Medulla oblongata (tissue), 1 donor: ENCODE results near the gene PRCD.

Experiments used
- DNase-seq: peaks from one replicate; pipeline ENCODE4 v3.0.0-alpha.2; 2015; ENCODE audit errors: extremely low spot score

PRCD gene, protein sequence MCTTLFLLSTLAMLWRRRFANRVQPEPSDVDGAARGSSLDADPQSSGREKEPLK

DNA sequence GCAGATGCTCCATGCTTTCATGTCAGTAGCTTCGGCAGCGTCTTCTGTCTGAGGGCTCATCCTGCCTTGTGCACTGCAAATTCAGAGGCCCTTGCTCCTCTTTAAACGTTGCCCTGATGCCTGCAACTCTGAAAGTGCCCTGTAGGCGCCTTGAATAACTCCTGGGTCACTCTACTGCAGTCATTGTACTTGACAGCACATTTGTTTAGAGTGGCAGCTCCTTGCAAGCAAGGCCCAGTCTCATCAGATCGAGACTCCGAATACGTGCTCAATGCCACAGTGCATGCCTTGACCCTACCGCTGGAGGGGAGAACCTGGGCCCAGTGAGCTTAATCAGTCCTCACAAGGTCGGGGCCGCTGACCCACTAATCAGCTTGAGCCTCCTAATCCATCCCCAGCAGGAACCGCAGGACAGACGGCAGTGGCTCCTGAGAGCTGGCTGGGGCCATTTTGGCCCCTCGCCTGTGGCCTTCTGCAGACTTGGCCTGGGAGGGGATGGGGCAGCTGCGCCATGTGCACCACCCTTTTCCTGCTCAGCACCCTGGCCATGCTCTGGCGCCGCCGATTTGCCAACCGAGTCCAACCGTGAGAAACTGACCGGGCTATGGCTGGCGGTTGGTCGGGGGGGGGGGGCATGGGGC is at the start of gene PRCD:
Gene PRCD (plus strand): TSS at position 414 of the 641 bp plus-strand sequence. CDS start 98 bp downstream, at position 512.
- DNase-seq, result no peak

DNA sequence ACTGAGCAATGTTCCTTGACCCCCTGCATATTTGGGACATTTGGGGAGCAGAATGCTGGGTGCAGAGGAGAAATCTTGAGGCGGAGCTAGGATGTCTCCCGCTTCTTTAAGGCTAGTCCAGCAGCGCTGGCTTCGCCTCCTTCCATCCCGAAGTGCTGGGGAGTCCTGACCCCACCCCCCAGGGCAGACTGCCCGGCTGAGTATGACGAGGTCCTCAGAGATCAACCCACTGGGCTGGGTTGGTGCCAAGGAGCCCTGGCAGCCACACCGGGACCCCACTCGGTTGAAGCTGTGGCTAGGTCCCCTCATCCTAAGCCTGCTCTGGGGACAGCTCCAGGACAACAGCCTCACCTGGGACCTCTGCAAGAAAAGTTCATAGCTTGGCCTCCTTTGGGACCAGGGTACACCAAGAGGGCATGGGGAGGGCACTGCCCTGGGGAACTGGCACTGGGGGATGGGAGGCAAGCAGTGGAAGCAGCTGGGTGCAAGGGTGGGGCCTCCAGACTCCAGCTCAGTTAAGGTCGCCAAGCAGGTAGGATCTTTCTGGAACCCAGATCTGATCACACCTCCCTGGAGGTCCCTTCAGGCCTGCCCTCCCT is 49.6 kb upstream of the PRCD start:
- no peak for DNase-seq

DNA sequence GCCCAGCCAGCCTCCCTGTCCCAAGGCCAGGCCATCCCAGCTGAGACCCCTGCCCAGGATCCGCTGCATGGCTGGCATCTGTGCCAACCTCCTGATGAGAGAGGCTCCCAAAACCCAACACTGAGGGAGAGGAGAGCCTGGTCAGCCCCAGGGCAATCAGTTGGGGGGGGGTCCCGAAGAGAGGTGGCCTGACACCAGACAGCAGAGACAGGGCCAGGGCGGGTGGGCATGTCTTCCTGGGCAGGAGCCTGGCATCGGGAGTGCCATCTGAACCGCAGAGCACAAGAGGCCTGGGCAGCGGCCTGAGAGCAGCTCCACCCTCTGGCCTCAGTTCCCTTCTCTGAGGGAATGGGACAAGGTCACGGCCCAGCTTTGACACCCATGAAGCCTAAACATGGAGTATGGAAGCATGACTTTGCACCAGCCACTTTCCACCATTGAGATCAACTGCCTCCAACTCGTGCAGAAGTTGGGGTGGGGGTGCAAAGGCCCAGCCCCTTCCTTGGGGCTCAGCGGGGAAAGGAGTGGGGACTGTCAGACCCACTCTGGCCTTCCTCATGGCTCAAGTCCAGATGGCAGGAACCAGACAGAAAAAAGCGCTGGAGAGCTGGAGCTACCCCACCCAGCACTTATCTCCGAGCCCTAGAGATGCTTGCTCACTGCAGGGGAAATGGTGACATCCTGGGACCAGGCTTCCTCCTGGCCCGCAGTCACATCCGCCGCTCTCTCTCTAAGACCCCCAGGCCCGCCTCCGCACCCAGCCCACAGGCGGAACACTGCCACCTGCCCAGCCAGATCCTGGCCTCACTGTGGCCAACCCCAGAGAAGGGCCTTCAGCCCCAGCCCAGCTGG is 48.3 kb upstream of the PRCD start:
- DNase-seq, result no peak

GRCh38 chr17:76492123-76492988 is 47.5 kb upstream of the PRCD start:
- DNase-seq, result no peak

DNA sequence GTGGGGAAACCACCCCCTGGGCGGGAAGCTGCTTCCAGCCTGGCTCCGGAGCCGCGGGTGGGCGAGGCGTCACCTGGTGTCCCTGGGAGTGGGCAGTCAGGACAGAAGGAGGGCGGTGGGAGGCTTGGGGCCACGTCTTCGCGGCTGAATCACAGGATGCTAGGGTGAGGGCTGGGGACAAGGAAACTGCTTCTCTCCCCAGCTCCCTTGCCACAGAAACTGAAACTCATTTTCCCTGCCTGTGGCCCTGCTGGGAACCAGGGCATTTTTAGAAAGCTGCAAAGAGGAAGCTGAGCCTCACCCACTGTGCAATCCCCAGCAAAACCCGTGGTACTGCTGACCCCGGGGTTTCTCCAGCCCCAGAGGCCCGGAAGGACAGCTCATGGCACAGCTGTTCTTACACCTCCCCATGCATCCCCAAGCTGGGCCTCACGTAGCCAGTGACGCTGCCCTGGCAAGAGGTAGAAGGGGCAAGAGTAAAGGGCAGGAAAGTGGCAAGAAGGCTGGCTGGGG is 46.8 kb upstream of the PRCD start:
- DNase-seq, result peak; percentile 86

- no peak for DNase-seq
These were observed 46.2 kb upstream of the PRCD start for GRCh38 chr17:76493505-76494167.

DNA sequence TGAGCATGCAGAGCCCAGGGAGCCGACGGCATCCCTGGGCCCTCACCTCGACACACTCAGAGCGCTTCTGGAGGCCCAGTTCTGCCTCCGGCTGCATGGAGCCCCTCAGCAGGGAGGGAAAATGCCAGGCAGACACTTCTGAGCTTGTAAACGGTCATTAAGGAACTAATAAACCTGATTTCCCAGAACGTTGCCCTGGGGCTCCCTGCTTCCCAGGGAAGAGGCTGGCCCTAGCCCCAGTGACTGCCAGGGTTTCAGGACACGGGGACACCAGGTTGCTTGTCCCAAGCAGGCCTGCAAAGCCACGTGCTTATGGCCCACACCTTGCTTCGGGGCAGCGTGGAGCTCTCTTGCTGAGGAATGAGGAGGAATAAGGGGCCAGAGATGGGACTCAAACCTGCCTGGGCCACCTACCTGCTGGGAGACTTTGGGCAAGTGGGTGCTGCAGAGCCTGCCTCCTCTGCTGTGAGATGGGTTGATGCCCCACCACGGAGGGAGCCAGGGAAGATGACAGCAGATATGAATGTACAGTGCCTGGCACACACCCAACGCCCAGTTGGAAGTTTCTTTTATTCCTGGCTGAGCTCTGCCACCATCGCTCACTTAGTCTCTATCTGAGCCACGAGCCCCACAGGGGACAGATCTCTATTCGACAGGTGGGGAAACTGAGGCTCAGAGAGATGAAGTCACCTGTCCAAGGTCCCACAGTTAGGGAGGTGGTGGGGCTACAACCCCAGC is 44.0 kb upstream of the PRCD start:
- DNase-seq, result no peak

DNA sequence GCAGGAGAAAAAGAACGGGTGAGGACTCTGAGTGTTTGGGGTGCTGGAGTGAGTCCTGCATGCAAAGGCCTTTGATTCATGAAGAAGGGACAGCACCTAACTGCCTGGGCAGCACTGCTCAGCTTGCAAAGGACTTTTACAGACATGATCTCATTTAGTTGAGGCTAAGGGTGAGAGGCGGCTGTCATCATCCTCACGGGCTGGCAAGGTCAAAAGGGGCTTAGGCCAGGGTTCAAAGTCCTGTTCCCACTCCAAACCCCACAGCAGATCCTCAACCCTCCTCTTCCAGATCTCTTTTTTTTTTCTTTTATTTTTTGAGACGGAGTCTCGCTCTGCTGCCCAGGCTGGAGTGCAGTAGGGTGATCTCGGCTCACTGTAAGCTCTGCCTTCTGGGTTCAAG is 43.4 kb upstream of the PRCD start:
- DNase-seq, result no peak

GRCh38 chr17:76497699-76497978 is 42.2 kb upstream of the PRCD start:
- DNase-seq, result no peak

- peak; percentile 73 for DNase-seq
These were observed 41.6 kb upstream of the PRCD start for GRCh38 chr17:76497979-76498875.

GRCh38 chr17:76498876-76499251 is 41.0 kb upstream of the PRCD start:
- DNase-seq, result no peak

GRCh38 chr17:76499267-76499667 is 40.6 kb upstream of the PRCD start:
- DNase-seq, result no peak

- no peak for DNase-seq
These were observed 39.6 kb upstream of the PRCD start for GRCh38 chr17:76500074-76500746.

DNA sequence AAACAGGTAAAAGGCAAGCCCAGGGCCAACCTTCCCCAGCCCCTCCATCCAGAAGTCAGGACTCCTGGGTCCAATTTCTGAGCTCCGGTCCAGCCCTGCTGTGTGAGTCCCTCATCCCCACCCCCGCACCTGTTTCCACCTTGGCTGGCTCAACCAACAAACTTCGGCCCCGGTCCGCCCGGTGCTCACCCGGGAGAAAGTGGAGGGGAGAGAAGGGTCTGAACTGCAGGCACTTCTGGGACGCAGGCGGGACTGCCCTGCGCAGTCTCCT is 39.2 kb upstream of the PRCD start:
- no peak for DNase-seq

DNA sequence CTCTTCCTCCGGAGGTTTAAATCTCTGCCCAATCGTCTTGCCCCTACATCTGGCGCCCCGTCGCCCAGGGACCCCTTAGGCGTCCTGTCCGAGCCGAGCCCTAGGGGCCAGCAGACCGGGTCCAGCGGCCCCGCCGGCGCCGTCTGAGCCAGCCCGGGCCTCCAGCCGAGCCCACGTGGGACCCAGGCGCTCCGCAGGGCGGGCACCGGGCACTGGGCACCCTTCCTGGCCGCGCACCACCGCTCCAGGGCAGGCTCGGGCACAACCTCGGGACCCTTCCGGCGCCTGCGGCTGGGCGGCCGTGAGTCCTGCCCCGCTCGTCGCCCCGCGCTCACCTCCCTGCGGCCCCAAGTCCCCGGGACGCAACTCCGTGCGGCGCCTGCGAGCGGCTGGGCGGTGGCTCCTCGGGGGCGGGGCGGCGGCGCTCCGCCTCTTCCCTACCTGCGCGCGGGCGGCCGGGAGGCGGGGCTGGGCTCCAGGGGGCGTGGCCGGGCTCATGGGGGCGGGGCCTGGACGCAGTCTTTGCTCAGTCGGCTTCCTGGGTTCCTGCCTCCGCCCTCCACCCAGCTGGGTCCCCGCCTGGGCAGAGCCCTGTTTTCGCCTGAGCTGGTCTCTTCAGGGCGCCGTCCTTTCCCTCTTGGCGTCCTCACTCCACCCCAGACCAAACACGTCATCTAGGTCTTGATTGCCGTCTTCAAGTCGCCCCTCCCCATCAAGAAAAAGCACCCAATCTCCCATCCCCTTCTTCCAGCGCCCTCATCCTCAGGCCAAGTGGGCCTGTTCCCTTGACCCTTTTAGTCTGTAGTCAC is 38.6 kb upstream of the PRCD start, which contains the start of gene RHBDF2:
Gene RHBDF2 (minus strand): TSS at position 406 of the 809 bp plus-strand sequence. CDS start 19,899 bp downstream, outside the sequence.
- peak; percentile 82 for DNase-seq

DNA sequence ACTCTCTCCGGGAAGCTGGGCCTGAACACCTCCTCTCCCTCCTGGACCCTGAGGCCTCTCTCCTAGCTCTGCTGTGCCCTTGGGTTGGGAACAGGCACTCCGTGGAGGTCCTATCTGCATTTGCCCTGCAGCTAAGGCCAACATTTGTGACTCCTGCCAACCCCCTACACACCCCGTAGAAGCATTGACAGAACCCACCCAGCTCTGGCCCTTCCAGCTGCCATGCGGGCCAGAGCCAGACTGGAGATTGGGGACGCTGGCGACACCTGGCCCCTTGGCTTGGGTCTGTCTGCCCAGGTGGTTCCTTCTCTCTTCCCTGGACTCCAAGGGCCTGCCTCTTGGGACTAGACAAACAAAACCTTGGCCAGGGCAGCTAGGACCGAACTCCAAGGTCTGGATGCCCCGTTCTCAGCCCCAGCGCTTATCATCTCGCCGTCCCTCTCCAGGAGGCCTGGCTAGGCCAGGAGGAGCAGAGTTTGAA is 38.0 kb upstream of the PRCD start:
- DNase-seq, result no peak

- no peak for DNase-seq
These were observed 37.3 kb upstream of the PRCD start for GRCh38 chr17:76502341-76503211.
